Measurements from ENCODE around the gene ANKRD29.

Gene ANKRD29

GRCh38 chr18:23661735-23662308, 889 bp downstream of the ANKRD29 start:
- peak; percentile 25 for DNase-seq
- H3K36me3 ChIP-seq, result no peaks in the 10 kb centered on the region
- H3K9me3 ChIP-seq (ENCODE audit: severe bottlenecking), result no peaks in the 10 kb centered on the region
- H3K27ac ChIP-seq, result no peak overlapping the region
- no peaks in the 10 kb centered on the region for H3K27me3 ChIP-seq (ENCODE audit: insufficient read depth, low read depth, severe bottlenecking)
- peak overlapping the region; percentile 47 for H3K4me3 ChIP-seq (ENCODE audit: low read depth, low read length)
- no peak for TF ChIP-seq CTCF (IDR thresholded peaks at IDR 0.05; ENCODE audit: low read depth, low read length)

- TF ChIP-seq CTCF (IDR thresholded peaks at IDR 0.05; ENCODE audit: low read depth, low read length), result no peak
- Histone ChIP-seq H3K27ac (no peak overlapping the region), H3K27me3 (ENCODE audit: insufficient read depth, low read depth, severe bottlenecking) (no peaks in the 10 kb centered on the region), H3K36me3 (no peaks in the 10 kb centered on the region), H3K9me3 (ENCODE audit: severe bottlenecking) (no peaks in the 10 kb centered on the region), H3K4me3 (ENCODE audit: low read depth, low read length) (no peak overlapping the region)
- no peak for DNase-seq
These were observed 4.4 kb downstream of the ANKRD29 start for GRCh38 chr18:23658285-23658684.

- no peak for DNase-seq
- no peak for TF ChIP-seq CTCF (IDR thresholded peaks at IDR 0.05; ENCODE audit: low read depth, low read length)
- H3K27ac ChIP-seq, result no peak overlapping the region
These were observed 10.5 kb downstream of the ANKRD29 start for GRCh38 chr18:23652232-23652631.

GRCh38 chr18:23650968-23651927, 11.5 kb downstream of the ANKRD29 start:
- Histone ChIP-seq H3K27me3 (ENCODE audit: insufficient read depth, low read depth, severe bottlenecking) (no peaks in the 10 kb centered on the region), H3K36me3 (no peaks in the 10 kb centered on the region), H3K4me3 (ENCODE audit: low read depth, low read length) (no peak overlapping the region), H3K9me3 (ENCODE audit: severe bottlenecking) (no peaks in the 10 kb centered on the region), H3K27ac (no peak overlapping the region)
- DNase-seq, result no peak
- no peak for TF ChIP-seq CTCF (IDR thresholded peaks at IDR 0.05; ENCODE audit: low read depth, low read length)

More at GRCh38 chr18:23652232-23652631, 10.5 kb downstream of the ANKRD29 start:
- no peak overlapping the region for H3K4me3 ChIP-seq (ENCODE audit: low read depth, low read length)
- H3K9me3 ChIP-seq (ENCODE audit: severe bottlenecking), result no peaks in the 10 kb centered on the region
- no peaks in the 10 kb centered on the region for H3K36me3 ChIP-seq
- H3K27me3 ChIP-seq (ENCODE audit: insufficient read depth, low read depth, severe bottlenecking), result no peaks in the 10 kb centered on the region

GRCh38 chr18:23648940-23649607, 13.6 kb downstream of the ANKRD29 start:
- no peak for DNase-seq
- Histone ChIP-seq H3K9me3 (ENCODE audit: severe bottlenecking) (no peaks in the 10 kb centered on the region), H3K4me3 (ENCODE audit: low read depth, low read length) (no peak overlapping the region), H3K36me3 (no peaks in the 10 kb centered on the region), H3K27me3 (ENCODE audit: insufficient read depth, low read depth, severe bottlenecking) (no peaks in the 10 kb centered on the region), H3K27ac (no peak overlapping the region)
- TF ChIP-seq CTCF (IDR thresholded peaks at IDR 0.05; ENCODE audit: low read depth, low read length), result no peak

Data from WERI-Rb-1 (cell line).